ENCODE data around the gene FARP1.

The FARP1 gene

DNA sequence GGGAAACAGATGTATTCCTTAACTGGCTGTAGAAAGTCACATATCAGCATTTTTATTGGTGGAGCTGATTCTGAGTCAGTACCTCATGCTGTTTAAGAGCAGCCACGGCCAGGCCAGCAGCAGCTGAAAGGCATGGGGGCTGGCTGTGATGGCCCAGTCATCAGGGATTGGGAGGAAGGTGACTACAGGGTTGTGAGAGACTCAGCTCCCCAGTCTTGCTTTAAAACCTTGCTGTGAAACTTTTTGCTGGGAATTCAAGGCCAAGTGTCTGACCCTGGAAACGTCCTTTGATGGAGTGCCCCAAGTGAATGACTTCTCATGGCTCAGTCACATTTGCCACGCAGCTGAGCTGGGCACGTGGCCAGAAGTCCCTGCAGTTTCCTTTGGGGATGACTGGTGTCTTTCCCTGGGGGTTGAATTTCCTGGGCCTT is 73.3 kb downstream of the FARP1 start (continued):
- TF ChIP-seq, protein P1, sequence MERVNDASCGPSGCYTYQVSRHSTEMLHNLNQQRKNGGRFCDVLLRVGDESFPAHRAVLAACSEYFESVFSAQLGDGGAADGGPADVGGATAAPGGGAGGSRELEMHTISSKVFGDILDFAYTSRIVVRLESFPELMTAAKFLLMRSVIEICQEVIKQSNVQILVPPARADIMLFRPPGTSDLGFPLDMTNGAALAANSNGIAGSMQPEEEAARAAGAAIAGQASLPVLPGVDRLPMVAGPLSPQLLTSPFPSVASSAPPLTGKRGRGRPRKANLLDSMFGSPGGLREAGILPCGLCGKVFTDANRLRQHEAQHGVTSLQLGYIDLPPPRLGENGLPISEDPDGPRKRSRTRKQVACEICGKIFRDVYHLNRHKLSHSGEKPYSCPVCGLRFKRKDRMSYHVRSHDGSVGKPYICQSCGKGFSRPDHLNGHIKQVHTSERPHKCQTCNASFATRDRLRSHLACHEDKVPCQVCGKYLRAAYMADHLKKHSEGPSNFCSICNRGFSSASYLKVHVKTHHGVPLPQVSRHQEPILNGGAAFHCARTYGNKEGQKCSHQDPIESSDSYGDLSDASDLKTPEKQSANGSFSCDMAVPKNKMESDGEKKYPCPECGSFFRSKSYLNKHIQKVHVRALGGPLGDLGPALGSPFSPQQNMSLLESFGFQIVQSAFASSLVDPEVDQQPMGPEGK (tag by site-specific recombination; IDR thresholded peaks at IDR 0.05) = 0 out of 2 replicates have a peak, but pooled peaks have one; percentile 25
- TF ChIP-seq ZNF600 (tag by site-specific recombination; IDR thresholded peaks at IDR 0.05) (peak; percentile 46), SP7 (tag by site-specific recombination; IDR thresholded peaks at IDR 0.05) (peak; percentile 33; the same call in 1 of the 2 replicates), ZNF341 (tag by site-specific recombination; IDR thresholded peaks at IDR 0.05; ENCODE audit: low read depth) (no peak), ZNF629 (tag by site-specific recombination; IDR thresholded peaks at IDR 0.05) (0 out of 2 replicates have a peak, but pooled peaks have one; percentile 16), ZNF654 (tag by site-specific recombination; IDR thresholded peaks at IDR 0.05; ENCODE audit: low read depth) (no peak), YY2 (tag by site-specific recombination; IDR thresholded peaks at IDR 0.05) (no peak), ZFP41 (tag by site-specific recombination; IDR thresholded peaks at IDR 0.05; ENCODE audit: borderline replicate concordance) (no peak), ZNF610 (tag by site-specific recombination; IDR thresholded peaks at IDR 0.05; ENCODE audit: borderline replicate concordance) (no peak)
- TF ChIP-seq, protein P2, sequence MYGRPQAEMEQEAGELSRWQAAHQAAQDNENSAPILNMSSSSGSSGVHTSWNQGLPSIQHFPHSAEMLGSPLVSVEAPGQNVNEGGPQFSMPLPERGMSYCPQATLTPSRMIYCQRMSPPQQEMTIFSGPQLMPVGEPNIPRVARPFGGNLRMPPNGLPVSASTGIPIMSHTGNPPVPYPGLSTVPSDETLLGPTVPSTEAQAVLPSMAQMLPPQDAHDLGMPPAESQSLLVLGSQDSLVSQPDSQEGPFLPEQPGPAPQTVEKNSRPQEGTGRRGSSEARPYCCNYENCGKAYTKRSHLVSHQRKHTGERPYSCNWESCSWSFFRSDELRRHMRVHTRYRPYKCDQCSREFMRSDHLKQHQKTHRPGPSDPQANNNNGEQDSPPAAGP (tag by site-specific recombination; IDR thresholded peaks at IDR 0.05) = no peak
- TF ChIP-seq, protein P3, sequence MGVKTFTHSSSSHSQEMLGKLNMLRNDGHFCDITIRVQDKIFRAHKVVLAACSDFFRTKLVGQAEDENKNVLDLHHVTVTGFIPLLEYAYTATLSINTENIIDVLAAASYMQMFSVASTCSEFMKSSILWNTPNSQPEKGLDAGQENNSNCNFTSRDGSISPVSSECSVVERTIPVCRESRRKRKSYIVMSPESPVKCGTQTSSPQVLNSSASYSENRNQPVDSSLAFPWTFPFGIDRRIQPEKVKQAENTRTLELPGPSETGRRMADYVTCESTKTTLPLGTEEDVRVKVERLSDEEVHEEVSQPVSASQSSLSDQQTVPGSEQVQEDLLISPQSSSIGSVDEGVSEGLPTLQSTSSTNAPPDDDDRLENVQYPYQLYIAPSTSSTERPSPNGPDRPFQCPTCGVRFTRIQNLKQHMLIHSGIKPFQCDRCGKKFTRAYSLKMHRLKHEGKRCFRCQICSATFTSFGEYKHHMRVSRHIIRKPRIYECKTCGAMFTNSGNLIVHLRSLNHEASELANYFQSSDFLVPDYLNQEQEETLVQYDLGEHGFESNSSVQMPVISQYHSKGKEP (tag by site-specific recombination; IDR thresholded peaks at IDR 0.05) = no peak

DNA sequence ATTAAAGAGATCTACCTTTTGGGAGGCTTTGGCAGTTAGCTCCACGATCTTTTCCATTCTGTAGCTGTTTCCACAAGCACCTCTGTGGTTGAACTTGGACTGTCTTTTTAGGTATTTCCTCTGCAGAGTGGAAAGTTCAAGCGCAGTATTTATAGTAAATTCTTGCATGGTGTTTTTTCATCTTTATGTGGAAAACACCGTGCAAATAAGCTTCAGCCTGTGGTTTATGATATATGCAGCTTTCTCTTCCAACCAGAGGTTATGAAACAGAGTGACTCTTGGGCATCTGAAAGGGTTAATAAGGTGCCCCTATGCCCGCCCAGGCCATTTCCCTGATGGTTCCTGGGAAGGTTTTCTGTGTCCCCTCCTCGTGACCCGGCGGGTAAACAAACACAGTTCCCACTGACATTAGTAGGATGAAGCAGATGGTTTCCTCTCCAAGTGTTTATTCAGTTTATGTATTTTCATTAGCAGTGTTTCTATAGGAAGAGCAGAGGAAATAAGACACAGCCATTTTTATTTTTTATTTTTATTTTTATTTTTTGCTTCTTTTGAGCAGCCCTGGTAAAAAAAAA is 73.9 kb downstream of the FARP1 start:
- no peak overlapping the region for H3K27ac ChIP-seq (ENCODE audit: extremely low read depth, low read depth, low read length)

More for the DNA sequence above, 73.9 kb downstream of the FARP1 start:
- ChIA-PET CTCF (interaction anchor here (0.6 kb wide), 1 partner anchor 10 kb away, joined by 4 read pairs; no protein-coding TSS in a partner anchor), POLR2A (no interaction called here)
- Histone ChIP-seq H3K4me3 (ENCODE audit: low read depth, low read length) (no peak overlapping the region), H3K4me1 (ENCODE audit: control insufficient read depth, insufficient read depth, low read length) (peaks cover 15% of the 10 kb centered on the region), H3K9me3 (ENCODE audit: control insufficient read depth, insufficient read depth, low read depth, low read length) (no peaks in the 10 kb centered on the region), H3K36me3 (ENCODE audit: control insufficient read depth in 2 of 2, insufficient read depth in 1 of 2, low read length in 2 of 2) (peaks cover 0 to 3% of the 10 kb centered on the region in 2 experiments; a peak in 1 of 3 replicates)
- TF ChIP-seq ZFP41 (tag by site-specific recombination; IDR thresholded peaks at IDR 0.05; ENCODE audit: borderline replicate concordance) (no peak), ZNF175 (tag by site-specific recombination; IDR thresholded peaks at IDR 0.05) (no peak), ZNF423 (tag by site-specific recombination; IDR thresholded peaks at IDR 0.05) (no peak), EGR2 (tag by site-specific recombination; IDR thresholded peaks at IDR 0.05; ENCODE audit: low read depth) (no peak), ZNF521 (tag by site-specific recombination; IDR thresholded peaks at IDR 0.05) (no peak), ZNF560 (tag by site-specific recombination; IDR thresholded peaks at IDR 0.05; ENCODE audit: borderline replicate concordance) (no peak), ZNF350 (tag by site-specific recombination; IDR thresholded peaks at IDR 0.05) (no peak), ZNF146 (tag by site-specific recombination; IDR thresholded peaks at IDR 0.05) (no peak), ZNF677 (tag by site-specific recombination; IDR thresholded peaks at IDR 0.05) (no peak), KLF7 (tag by site-specific recombination; IDR thresholded peaks at IDR 0.05; ENCODE audit: borderline replicate concordance) (no peak), ZNF530 (tag by site-specific recombination; IDR thresholded peaks at IDR 0.05; ENCODE audit: low read depth) (no peak), ZNF37A (tag by site-specific recombination; IDR thresholded peaks at IDR 0.05) (no peak)
- TF ChIP-seq, protein P4, sequence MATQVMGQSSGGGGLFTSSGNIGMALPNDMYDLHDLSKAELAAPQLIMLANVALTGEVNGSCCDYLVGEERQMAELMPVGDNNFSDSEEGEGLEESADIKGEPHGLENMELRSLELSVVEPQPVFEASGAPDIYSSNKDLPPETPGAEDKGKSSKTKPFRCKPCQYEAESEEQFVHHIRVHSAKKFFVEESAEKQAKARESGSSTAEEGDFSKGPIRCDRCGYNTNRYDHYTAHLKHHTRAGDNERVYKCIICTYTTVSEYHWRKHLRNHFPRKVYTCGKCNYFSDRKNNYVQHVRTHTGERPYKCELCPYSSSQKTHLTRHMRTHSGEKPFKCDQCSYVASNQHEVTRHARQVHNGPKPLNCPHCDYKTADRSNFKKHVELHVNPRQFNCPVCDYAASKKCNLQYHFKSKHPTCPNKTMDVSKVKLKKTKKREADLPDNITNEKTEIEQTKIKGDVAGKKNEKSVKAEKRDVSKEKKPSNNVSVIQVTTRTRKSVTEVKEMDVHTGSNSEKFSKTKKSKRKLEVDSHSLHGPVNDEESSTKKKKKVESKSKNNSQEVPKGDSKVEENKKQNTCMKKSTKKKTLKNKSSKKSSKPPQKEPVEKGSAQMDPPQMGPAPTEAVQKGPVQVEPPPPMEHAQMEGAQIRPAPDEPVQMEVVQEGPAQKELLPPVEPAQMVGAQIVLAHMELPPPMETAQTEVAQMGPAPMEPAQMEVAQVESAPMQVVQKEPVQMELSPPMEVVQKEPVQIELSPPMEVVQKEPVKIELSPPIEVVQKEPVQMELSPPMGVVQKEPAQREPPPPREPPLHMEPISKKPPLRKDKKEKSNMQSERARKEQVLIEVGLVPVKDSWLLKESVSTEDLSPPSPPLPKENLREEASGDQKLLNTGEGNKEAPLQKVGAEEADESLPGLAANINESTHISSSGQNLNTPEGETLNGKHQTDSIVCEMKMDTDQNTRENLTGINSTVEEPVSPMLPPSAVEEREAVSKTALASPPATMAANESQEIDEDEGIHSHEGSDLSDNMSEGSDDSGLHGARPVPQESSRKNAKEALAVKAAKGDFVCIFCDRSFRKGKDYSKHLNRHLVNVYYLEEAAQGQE (tag by site-specific recombination; IDR thresholded peaks at IDR 0.05) = no peak
